GM12878 (cell line): ENCODE results near the gene NEK1. TPM values are rescaled to one million over a fixed set of nuclear protein-coding genes. Genes with fewer than 3 reads are reported as not detected.

Experiments
- BHLHE40 ChIP-seq, 2 experiments: fragments of 450-650 bp in 1 of 2; IDR thresholded peaks; 2 replicates each; pipeline ENCODE4 v1.6.1; 2011 to 2017; ENCODE audit warnings: low read depth in 2 of 2, borderline replicate concordance in 1 of 2, improper control_type of control experiment in 1 of 2, low read length in 1 of 2, mild to moderate bottlenecking in 1 of 2
- E2F4 ChIP-seq: IDR thresholded peaks from 2 replicates; pipeline ENCODE4 v1.6.1; 2012; ENCODE audit warnings: low read depth, low read length, improper control_type of control experiment
- ELK1 ChIP-seq: IDR thresholded peaks from 2 replicates; pipeline ENCODE4 v1.6.1; 2012; ENCODE audit warnings: low read depth, low read length, improper control_type of control experiment
- EP300 ChIP-seq, 2 experiments: fragments of 150-350 bp in 1 of 2; IDR thresholded peaks; 2 replicates each; pipeline ENCODE4 v1.6.1; 2011 to 2012; ENCODE audit warnings: low read depth in 2 of 2, low read length in 2 of 2, borderline replicate concordance in 1 of 2, improper control_type of control experiment in 1 of 2, inconsistent platforms in 1 of 2; ENCODE audit not compliant: control insufficient read depth in 1 of 2
- JUNB ChIP-seq: IDR thresholded peaks from 2 replicates; pipeline ENCODE4 v1.6.1; 2016; ENCODE audit warnings: antibody characterized with exemption, mild to moderate bottlenecking
- KAT2A ChIP-seq: conservative IDR thresholded peaks from 2 replicates; pipeline ENCODE4 v1.6.1; 2011; ENCODE audit warnings: low read depth, low read length; ENCODE audit not compliant: control insufficient read depth
- MYB ChIP-seq: fragments of 150-350 bp; IDR thresholded peaks from 2 replicates; pipeline ENCODE4 v1.6.1; 2014; ENCODE audit warnings: mild to moderate bottlenecking, low read depth, low read length, borderline replicate concordance
- NFIC ChIP-seq: IDR thresholded peaks from 2 replicates; pipeline ENCODE4 v1.6.1; 2012; ENCODE audit warnings: low read depth, mild to moderate bottlenecking, inconsistent platforms, low read length, moderate library complexity
- NRF1 ChIP-seq: conservative IDR thresholded peaks from 2 replicates; pipeline ENCODE4 v1.6.1; 2011; ENCODE audit warnings: mild to moderate bottlenecking, low read depth, low read length, improper control_type of control experiment
- PBX3 ChIP-seq: IDR thresholded peaks from 2 replicates; pipeline ENCODE4 v1.6.1; 2011; ENCODE audit warnings: mild to moderate bottlenecking, low read depth, low read length, moderate library complexity; ENCODE audit not compliant: insufficient replicate concordance
- PRDM15 ChIP-seq: fragments of 450-650 bp; formaldehyde crosslinking; IDR thresholded peaks from 2 replicates; pipeline ENCODE4 v1.4.0; 2020; ENCODE audit warnings: mild to moderate bottlenecking, moderate library complexity
- RFX5 ChIP-seq: IDR thresholded peaks from 2 replicates; pipeline ENCODE4 v1.6.1; 2011; ENCODE audit warnings: low read depth, low read length, improper control_type of control experiment
- TAF1 ChIP-seq: IDR thresholded peaks from 2 replicates; pipeline ENCODE4 v1.6.1; 2011; ENCODE audit warnings: mild to moderate bottlenecking, low read depth, low read length, borderline replicate concordance
- USF1 ChIP-seq: IDR thresholded peaks from 2 replicates; pipeline ENCODE4 v1.6.1; 2011; ENCODE audit warnings: borderline replicate concordance, low read depth, mild to moderate bottlenecking, moderate library complexity, mixed read lengths, low read length; ENCODE audit not compliant: insufficient read depth; ENCODE audit errors: extremely low read length
- ZBTB40 ChIP-seq: fragments of 450-650 bp; IDR thresholded peaks from 2 replicates; pipeline ENCODE4 v1.6.1; 2016; ENCODE audit warnings: mild to moderate bottlenecking, moderate library complexity, borderline replicate concordance
- ZNF384 ChIP-seq: IDR thresholded peaks from 2 replicates; pipeline ENCODE4 v1.6.1; 2012; ENCODE audit warnings: low read depth, mild to moderate bottlenecking, low read length, improper control_type of control experiment, borderline replicate concordance
- polyA plus RNA-seq, 11 experiments: library from polyadenylated mRNA; depleted of rRNA in 4 of 11; unstranded in 6 of 11; stranded (reverse) in 5 of 11; fragments of >200 nt; fragmentation: Nextera tagmentation in 4 of 11; fragmentation: Illumina TruSeq in 1 of 11; extraction: Ambion mirVana in 4 of 11; extraction: Trizol in 1 of 11; gene quantifications; 1 replicate in 1 of 11; 2 replicates in 10 of 11; pipeline versions ENCODE4 v1.2.1 to v1.2.3, GENCODE V29; 2011 to 2016; ENCODE audit warnings: inconsistent platforms in 2 of 11, missing spikeins in 2 of 11, low read depth in 1 of 11
- total RNA-seq, 4 experiments: library from RNA; depleted of rRNA in 3 of 4; stranded (reverse); fragments of >200 nt in 3 of 4; fragmentation: Illumina TruSeq in 1 of 4; extraction: Trizol in 1 of 4; gene quantifications; 2 replicates each; pipeline versions ENCODE4 v1.2.1 to v1.2.3, GENCODE V29; 2013 to 2021

NEK1 gene
- total and polyA plus RNA-seq, 10 of the 15 experiments (the other 5 are each of a cell fraction or from before 2014, with no cell fraction given): 4.9 to 16.1 (median 7.5) TPM

- TF ChIP-seq PBX3: no peak
- no peak for TF ChIP-seq E2F4
- TF ChIP-seq BHLHE40 (IDR thresholded peaks at IDR 0.05; ENCODE audit: borderline replicate concordance in 1 of 2, low read depth in 2 of 2, low read length in 1 of 2): no peak; a peak in 1 of 4 replicates
- no peak for TF ChIP-seq PRDM15
- no peak for TF ChIP-seq NRF1
- peak; percentile 49 to 57; a peak in 2 of 4 replicates for TF ChIP-seq EP300 (IDR thresholded peaks at IDR 0.05; ENCODE audit: borderline replicate concordance in 1 of 2, control insufficient read depth in 1 of 2, low read depth in 2 of 2, low read length in 2 of 2)
- TF ChIP-seq JUNB: peak; percentile 50; the same call in 1 of the 2 replicates
- TF ChIP-seq TAF1: no peak
- TF ChIP-seq MYB: no peak
- TF ChIP-seq ELK1: no peak
- TF ChIP-seq KAT2A: no peak
- no peak for TF ChIP-seq RFX5
- TF ChIP-seq NFIC: no peak
- no peak for TF ChIP-seq USF1
- peak; percentile 68 for TF ChIP-seq ZNF384
- TF ChIP-seq ZBTB40: no peak
These were observed 174.3 kb downstream of the NEK1 start (continued) for GRCh38 chr4:169438057-169438480.
